Spinal cord (tissue), 10 donors: Measurements from ENCODE around the gene KIAA2012. TPM values are rescaled to one million over a fixed set of nuclear protein-coding genes. Genes with fewer than 3 reads are reported as not detected.

ENCODE experiments used
- DNase-seq, 6 donors: peaks; one replicate each; pipeline versions ENCODE4 v3.0.0 to v3.0.0-alpha.2; 2013 to 2015; ENCODE audit warnings: low spot score in 6 of 6, low read depth in 4 of 6
- H3K27ac ChIP-seq: one replicate; pipeline ENCODE4 v1.5.1; 2013; ENCODE audit warnings: low read depth, low read length, control low read depth
- H3K27me3 ChIP-seq: one replicate; pipeline ENCODE4 v1.6.1; 2013; ENCODE audit warnings: low read length; ENCODE audit not compliant: control insufficient read depth, insufficient read depth
- H3K36me3 ChIP-seq: one replicate; pipeline ENCODE4 v1.6.1; 2013; ENCODE audit warnings: low read length; ENCODE audit not compliant: control insufficient read depth, insufficient read depth
- H3K4me1 ChIP-seq: one replicate; pipeline ENCODE4 v1.6.1; 2013; ENCODE audit warnings: low read length; ENCODE audit not compliant: control insufficient read depth, insufficient read depth
- H3K4me3 ChIP-seq: one replicate; pipeline ENCODE4 v1.5.1; 2013; ENCODE audit warnings: low read depth, low read length, control low read depth
- H3K9me3 ChIP-seq: one replicate; pipeline ENCODE4 v1.6.1; 2013; ENCODE audit warnings: low read length; ENCODE audit not compliant: control insufficient read depth, insufficient read depth
- WGBS: methylation state at CpG from one replicate; pipeline ENCODE4 v1.1.5; 2013; ENCODE audit warnings: missing lambda C conversion rate; ENCODE audit not compliant: insufficient coverage; 5-methylcytosine and 5-hydroxymethylcytosine counted together
- polyA plus RNA-seq, 2 donors: library from polyadenylated mRNA; unstranded; fragments of 120-200 nt; gene quantifications; one replicate each; pipeline ENCODE4 v1.2.1, GENCODE V29; 2013; ENCODE audit not compliant: insufficient read length in 2 of 2
- total RNA-seq, 2 donors: library from RNA; depleted of rRNA in 1 of 2; stranded (reverse); fragments of 120-200 nt in 1 of 2; fragments of >200 nt in 1 of 2; gene quantifications; one replicate each; pipeline versions ENCODE4 v1.2.3 to v1.2.4, GENCODE V29; 2013 to 2014
- donor health status: healthy.

The KIAA2012 gene
- total and polyA plus RNA-seq, 4 donors = 1.2 to 5.7 (median 5.1) TPM

DNA sequence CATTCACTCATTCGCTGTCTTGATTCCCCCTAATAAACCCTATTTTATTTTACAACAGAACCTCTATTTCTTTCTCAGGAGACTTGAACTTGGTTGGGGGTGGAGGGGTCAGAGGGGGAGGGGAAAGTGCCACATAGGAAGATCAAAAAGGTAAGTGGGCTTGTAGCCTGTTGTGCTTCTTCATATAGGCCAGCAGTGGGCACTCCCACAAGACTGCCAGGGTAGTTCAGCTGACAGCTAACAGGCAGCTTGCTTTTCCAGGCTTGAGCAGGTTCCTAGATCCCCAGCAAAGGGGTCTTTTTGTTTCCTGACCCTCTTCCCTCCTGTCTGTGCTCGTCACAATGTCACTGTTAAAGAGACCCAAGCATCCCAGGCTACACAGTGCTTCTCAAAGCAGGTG is 829 bp upstream of the KIAA2012 start:
- no peak overlapping the region for H3K4me3 ChIP-seq
- H3K9me3 ChIP-seq = no peaks in the 10 kb centered on the region
- H3K36me3 ChIP-seq = no peaks in the 10 kb centered on the region
- WGBS = 71% methylated on average over 1 of the region's 2 CpGs
- peaks cover 11% of the 10 kb centered on the region for H3K4me1 ChIP-seq
- peak in 1 of 6 donors; percentile 33 for DNase-seq
- peaks cover 3% of the 10 kb centered on the region for H3K27me3 ChIP-seq
- no peak overlapping the region for H3K27ac ChIP-seq

DNA sequence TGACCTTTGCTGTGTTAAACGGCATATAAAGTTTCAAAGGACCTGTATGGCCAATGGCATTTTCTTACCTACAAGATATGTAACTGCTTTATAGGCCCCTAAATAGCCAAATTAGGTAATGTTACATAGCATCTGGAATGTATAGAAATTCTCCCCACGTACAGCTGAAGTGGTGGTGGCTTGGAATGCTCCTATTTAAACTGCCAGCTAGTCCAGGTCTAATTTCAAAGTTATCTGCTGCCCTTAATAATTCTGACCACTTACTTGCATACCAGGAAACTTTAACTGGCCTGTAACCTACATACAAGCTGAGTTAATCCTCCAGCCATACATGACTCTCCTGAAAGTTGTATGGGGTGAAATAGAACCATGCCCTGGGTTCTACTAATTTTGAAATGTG is 1.3 kb downstream of the KIAA2012 start:
- Histone ChIP-seq H3K4me1 (peaks cover 11% of the 10 kb centered on the region), H3K27ac (no peak overlapping the region), H3K4me3 (no peak overlapping the region), H3K27me3 (peaks cover 3% of the 10 kb centered on the region), H3K36me3 (no peaks in the 10 kb centered on the region), H3K9me3 (no peaks in the 10 kb centered on the region)
- WGBS = no CpG with 5 or more reads among the region's 2 CpGs
- no peak for DNase-seq

DNA sequence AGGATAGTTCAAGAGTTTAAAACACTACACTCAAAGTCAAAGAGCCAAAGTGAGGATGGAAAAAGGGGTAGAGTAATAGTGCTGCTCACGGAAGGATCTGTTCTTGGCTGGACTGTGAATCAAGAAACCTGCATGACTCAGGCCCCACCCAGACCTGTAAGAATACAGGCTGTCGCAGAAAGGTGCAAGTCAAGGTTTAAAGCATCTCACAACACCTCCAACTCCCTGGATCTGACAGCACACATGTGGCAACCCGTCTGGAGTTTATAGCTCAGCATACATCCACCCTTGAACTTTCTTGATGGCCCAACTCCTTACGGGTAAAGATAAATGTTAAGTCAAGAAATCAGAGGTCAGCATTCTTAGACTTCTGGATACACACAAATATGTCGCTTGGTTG is 6.3 kb downstream of the KIAA2012 start:
- Histone ChIP-seq H3K36me3 (no peaks in the 10 kb centered on the region), H3K9me3 (no peaks in the 10 kb centered on the region), H3K27me3 (peaks cover 3% of the 10 kb centered on the region), H3K27ac (no peak overlapping the region), H3K4me1 (peaks cover 7% of the 10 kb centered on the region), H3K4me3 (no peak overlapping the region)
- WGBS = no CpG with 5 or more reads among the region's 5 CpGs
- no peak for DNase-seq

DNA sequence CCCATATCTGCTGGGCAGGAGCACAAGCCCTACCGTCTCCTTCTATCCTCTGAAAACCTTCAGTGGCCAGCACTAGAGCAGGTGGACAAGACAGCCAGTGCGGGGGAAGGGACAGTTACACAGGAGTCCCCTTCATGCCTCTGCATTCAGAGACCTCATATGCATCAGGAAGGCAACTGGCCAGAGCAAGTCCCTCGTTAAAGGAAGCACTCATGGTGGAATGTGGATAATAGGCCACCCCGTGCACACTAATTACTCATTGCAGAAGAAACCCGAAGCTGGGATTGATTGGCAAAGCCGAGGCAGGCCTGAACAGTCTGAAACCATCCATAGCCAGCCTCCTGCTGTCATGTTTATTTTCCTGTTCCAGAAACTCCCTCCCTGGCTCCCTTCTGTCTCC is 11.2 kb downstream of the KIAA2012 start:
- Histone ChIP-seq H3K4me3 (no peak overlapping the region), H3K27me3 (no peaks in the 10 kb centered on the region), H3K36me3 (no peaks in the 10 kb centered on the region), H3K9me3 (no peaks in the 10 kb centered on the region), H3K4me1 (peaks cover 9% of the 10 kb centered on the region), H3K27ac (no peak overlapping the region)
- 13% methylated on average over 6 of the region's 6 CpGs for WGBS
- peak in 2 of 6 donors; percentile 64 to 67 for DNase-seq

DNA sequence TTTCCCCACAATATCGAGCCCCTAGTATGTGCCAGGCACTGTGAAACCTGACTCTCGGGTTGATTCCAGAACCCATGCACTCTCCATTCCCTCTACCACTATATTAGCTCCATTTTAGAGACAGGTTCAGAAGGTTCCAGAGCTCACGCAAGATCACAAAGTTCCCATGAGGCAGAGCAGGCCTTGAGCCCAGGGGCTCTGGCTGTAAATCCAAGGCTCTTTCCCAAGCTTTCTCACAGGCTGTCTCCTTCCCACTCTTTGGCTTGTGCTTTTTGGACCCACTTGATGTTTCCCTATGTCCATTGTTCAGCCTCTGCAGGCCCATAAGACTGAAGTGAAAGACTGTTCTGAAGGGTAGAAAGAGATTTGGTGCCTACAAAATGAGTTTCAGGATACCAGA is 15.7 kb downstream of the KIAA2012 start:
- Histone ChIP-seq H3K27me3 (no peaks in the 10 kb centered on the region), H3K9me3 (no peaks in the 10 kb centered on the region), H3K36me3 (no peaks in the 10 kb centered on the region), H3K27ac (no peak overlapping the region), H3K4me1 (peaks cover 14% of the 10 kb centered on the region), H3K4me3 (no peak overlapping the region)
- DNase-seq = no peak
- WGBS = 91% methylated on average over 3 of the region's 3 CpGs

DNA sequence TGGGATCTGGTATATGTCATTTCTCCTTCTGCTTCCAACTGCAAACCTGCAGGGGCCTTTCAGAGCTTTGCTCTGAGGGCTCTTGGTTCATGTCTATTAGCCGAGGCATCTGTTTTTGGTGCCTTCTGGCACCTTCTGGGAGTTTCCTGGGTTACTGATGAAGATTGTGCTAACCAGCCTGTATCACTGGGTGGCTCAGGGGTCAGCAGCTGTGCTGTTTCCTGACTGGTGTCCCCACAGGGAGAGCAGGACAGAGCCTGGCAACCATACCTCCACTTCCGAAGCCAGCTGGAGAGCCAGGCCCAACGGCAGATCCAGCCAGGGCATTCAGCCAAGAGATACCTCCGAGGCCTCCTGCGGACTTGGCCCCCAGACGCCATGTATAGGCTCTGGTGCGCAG is 17.5 kb downstream of the KIAA2012 start:
- 40% methylated on average over 7 of the region's 7 CpGs for WGBS
- Histone ChIP-seq H3K27ac (no peak overlapping the region), H3K4me1 (peaks cover 7% of the 10 kb centered on the region), H3K9me3 (no peaks in the 10 kb centered on the region), H3K36me3 (no peaks in the 10 kb centered on the region), H3K4me3 (no peak overlapping the region), H3K27me3 (no peaks in the 10 kb centered on the region)
- DNase-seq = peak in 1 of 6 donors; percentile 58

DNA sequence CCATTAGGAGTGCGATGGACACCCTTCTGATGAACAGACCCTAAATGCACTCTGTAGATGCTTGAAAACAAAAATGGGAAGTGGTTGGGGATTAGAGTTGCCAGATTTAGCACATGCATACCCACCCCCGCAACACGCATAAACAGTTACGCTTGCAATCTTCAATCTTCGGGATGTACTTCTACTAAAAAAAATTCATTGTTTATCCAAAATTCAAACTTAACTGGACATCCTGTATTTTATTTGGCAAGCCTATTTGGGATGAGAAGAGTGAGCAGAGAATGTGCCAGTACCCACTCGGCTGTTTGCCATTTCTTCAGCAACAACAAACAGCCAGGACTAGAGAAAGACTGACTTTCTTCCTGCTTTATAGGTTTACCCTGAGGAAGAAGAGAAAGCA is 18.4 kb downstream of the KIAA2012 start:
- H3K36me3 ChIP-seq = no peaks in the 10 kb centered on the region
- H3K27me3 ChIP-seq = no peaks in the 10 kb centered on the region
- H3K4me3 ChIP-seq = no peak overlapping the region
- H3K4me1 ChIP-seq = peaks cover 7% of the 10 kb centered on the region
- WGBS = 100% methylated on average over 1 of the region's 6 CpGs
- H3K9me3 ChIP-seq = no peaks in the 10 kb centered on the region
- no peak overlapping the region for H3K27ac ChIP-seq
- DNase-seq = no peak

DNA sequence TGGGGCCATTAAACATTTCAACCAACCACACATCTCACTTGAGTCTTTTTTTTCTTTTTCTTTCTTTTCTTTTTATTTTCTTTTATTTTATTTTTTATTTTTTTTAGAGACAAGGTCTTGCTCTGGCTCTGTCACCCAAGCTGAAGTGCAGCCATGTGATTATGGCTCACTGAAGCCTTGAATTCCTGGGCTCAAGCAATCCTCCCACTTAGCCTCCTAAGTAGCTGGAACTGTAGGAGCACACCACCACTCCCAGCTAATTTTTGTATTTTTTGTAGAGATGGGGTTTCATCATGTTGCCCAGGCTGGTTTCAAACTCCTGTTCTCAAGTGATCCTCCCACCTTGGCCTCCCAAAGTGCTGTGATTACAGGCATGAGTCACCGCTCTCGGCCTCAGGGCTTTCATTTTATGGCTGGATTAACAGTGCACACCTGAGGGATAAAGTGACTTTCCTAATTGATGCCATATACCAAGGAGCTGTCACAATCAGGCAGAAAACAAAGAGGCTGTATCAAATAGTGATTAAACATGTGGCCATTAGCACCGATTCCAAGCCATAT is 21.5 kb downstream of the KIAA2012 start:
- Histone ChIP-seq H3K36me3 (no peaks in the 10 kb centered on the region), H3K27ac (no peak overlapping the region), H3K4me3 (no peak overlapping the region), H3K9me3 (no peaks in the 10 kb centered on the region), H3K4me1 (peaks cover 7% of the 10 kb centered on the region), H3K27me3 (no peaks in the 10 kb centered on the region)
- no peak for DNase-seq
- WGBS = no CpG with 5 or more reads among the region's 3 CpGs

DNA sequence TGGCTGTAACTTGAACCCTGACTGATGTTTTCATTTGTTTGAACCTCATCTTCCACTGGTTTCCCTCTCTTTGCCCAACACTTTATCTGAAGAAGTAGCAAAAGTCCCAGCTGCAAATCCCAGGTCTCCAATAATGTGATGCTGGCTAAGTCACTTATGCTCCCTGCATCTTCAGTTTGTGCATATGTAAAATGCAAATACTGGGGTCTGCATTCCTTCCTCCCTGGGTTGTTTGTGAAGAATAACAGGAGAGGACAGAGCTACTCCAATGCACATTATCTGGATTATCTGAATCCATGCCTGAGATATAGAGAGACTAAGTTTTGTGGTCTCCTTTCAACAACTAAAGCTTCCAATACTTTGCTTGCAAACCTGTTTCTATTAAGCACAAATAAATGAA is 22.2 kb downstream of the KIAA2012 start:
- no peak for DNase-seq
- Histone ChIP-seq H3K4me3 (no peak overlapping the region), H3K4me1 (peaks cover 10% of the 10 kb centered on the region), H3K9me3 (no peaks in the 10 kb centered on the region), H3K27me3 (no peaks in the 10 kb centered on the region), H3K36me3 (no peaks in the 10 kb centered on the region), H3K27ac (no peak overlapping the region)

DNA sequence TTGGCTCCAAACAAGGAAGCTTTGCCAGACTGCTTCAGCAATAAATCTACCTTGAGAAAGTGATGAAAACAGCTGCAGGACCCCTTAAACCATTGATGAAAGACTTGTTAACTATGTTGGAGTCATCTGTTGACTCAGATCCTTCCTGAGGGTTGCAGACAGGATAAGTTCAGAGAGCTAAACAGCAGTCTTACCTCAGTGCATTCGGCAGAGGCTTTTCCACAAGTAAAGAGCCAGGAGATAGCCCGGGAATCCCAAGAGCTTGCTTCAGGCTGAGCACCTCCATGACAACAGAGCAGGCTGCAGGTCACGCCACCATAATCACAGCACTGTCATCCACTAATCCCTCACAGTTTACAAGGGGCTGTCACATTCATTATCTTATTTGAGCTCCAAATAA is 23.7 kb downstream of the KIAA2012 start:
- Histone ChIP-seq H3K9me3 (no peaks in the 10 kb centered on the region), H3K4me1 (peaks cover 7% of the 10 kb centered on the region), H3K27ac (no peak overlapping the region), H3K36me3 (no peaks in the 10 kb centered on the region), H3K27me3 (no peaks in the 10 kb centered on the region), H3K4me3 (no peak overlapping the region)
- WGBS = 78% methylated on average over 3 of the region's 3 CpGs
- DNase-seq = no peak
